ENCODE results near the gene PMS1.
"Not testable (repeated sequence)": the region's sequence is repeated elsewhere in the genome, so short reads cannot be mapped to it uniquely, and the experiment has no call there.

The PMS1 gene

GRCh38 chr2:189802396-189802912 lies 18.2 kb downstream of the PMS1 start:
- no peak for DNase-seq (ENCODE audit: low read depth, low spot score)

GRCh38 chr2:189803431-189803830 lies 19.2 kb downstream of the PMS1 start:
- DNase-seq (ENCODE audit: low read depth, low spot score), result no peak

More at GRCh38 chr2:189802396-189802912, 18.2 kb downstream of the PMS1 start:
- H3K27ac ChIP-seq, result no peak overlapping the region

GRCh38 chr2:189818249-189819038 lies 34.2 kb downstream of the PMS1 start:
- DNase-seq (ENCODE audit: low read depth, low spot score), result no peak
- no peak overlapping the region for H3K27ac ChIP-seq

More at GRCh38 chr2:189803431-189803830, 19.2 kb downstream of the PMS1 start:
- H3K27ac ChIP-seq, result no peak overlapping the region

- DNase-seq (ENCODE audit: low read depth, low spot score), result no peak
- no peak overlapping the region for H3K27ac ChIP-seq
These were observed 35.1 kb downstream of the PMS1 start for GRCh38 chr2:189819297-189819704.

- DNase-seq (ENCODE audit: low read depth, low spot score), result no peak
- H3K27ac ChIP-seq, result no peak overlapping the region
These were observed 37.9 kb downstream of the PMS1 start for GRCh38 chr2:189821953-189822748.

GRCh38 chr2:189824694-189825396 lies 40.6 kb downstream of the PMS1 start:
- DNase-seq (ENCODE audit: low read depth, low spot score), result no peak
- H3K27ac ChIP-seq, result no peak overlapping the region

GRCh38 chr2:189826039-189826438 lies 41.8 kb downstream of the PMS1 start:
- no peak for DNase-seq (ENCODE audit: low read depth, low spot score)

GRCh38 chr2:189829102-189829833 lies 45.0 kb downstream of the PMS1 start:
- H3K27ac ChIP-seq, result no peak overlapping the region
- DNase-seq (ENCODE audit: low read depth, low spot score), result no peak

More at GRCh38 chr2:189826039-189826438, 41.8 kb downstream of the PMS1 start:
- H3K27ac ChIP-seq, result no peak overlapping the region

GRCh38 chr2:189830510-189830909 lies 46.3 kb downstream of the PMS1 start:
- no peak for DNase-seq (ENCODE audit: low read depth, low spot score)
- no peak overlapping the region for H3K27ac ChIP-seq

- no peak overlapping the region for H3K27ac ChIP-seq
- no peak for DNase-seq (ENCODE audit: low read depth, low spot score)
These were observed 49.8 kb downstream of the PMS1 start for GRCh38 chr2:189834059-189834458.

- not testable (repeated sequence) for H3K27ac ChIP-seq; DNase-seq (ENCODE audit: low read depth, low spot score)
These were observed 50.4 kb downstream of the PMS1 start for GRCh38 chr2:189834642-189835041.

GRCh38 chr2:189835855-189836558 lies 51.8 kb downstream of the PMS1 start:
- no peak for DNase-seq (ENCODE audit: low read depth, low spot score)

GRCh38 chr2:189836644-189837043 lies 52.4 kb downstream of the PMS1 start:
- no peak for DNase-seq (ENCODE audit: low read depth, low spot score)
- peak overlapping the region; percentile 53 for H3K27ac ChIP-seq

More at GRCh38 chr2:189835855-189836558, 51.8 kb downstream of the PMS1 start:
- peak overlapping the region; percentile 53 for H3K27ac ChIP-seq

GRCh38 chr2:189837326-189837725 lies 53.1 kb downstream of the PMS1 start:
- no peak for DNase-seq (ENCODE audit: low read depth, low spot score)
- peak overlapping the region; percentile 53 for H3K27ac ChIP-seq

GRCh38 chr2:189841019-189841418 lies 56.8 kb downstream of the PMS1 start:
- no peak for DNase-seq (ENCODE audit: low read depth, low spot score)
- no peak overlapping the region for H3K27ac ChIP-seq

GRCh38 chr2:189848276-189848675 lies 64.0 kb downstream of the PMS1 start:
- H3K27ac ChIP-seq, result no peak overlapping the region
- no peak for DNase-seq (ENCODE audit: low read depth, low spot score)

GRCh38 chr2:189849550-189849949 lies 65.3 kb downstream of the PMS1 start:
- DNase-seq (ENCODE audit: low read depth, low spot score), result no peak

GRCh38 chr2:189851174-189851826 lies 67.0 kb downstream of the PMS1 start:
- DNase-seq (ENCODE audit: low read depth, low spot score), result no peak
- H3K27ac ChIP-seq, result no peak overlapping the region

More at GRCh38 chr2:189849550-189849949, 65.3 kb downstream of the PMS1 start:
- no peak overlapping the region for H3K27ac ChIP-seq

GRCh38 chr2:189854187-189854586 lies 69.9 kb downstream of the PMS1 start:
- DNase-seq (ENCODE audit: low read depth, low spot score), result no peak
- H3K27ac ChIP-seq, result no peak overlapping the region

Data from epithelial cell of prostate (primary cell).